ENCODE data around the gene ITGB1BP1. TPM values are rescaled to one million over a fixed set of nuclear protein-coding genes. Genes with fewer than 3 reads are reported as not detected.
A peak's percentile ranks its signal among the peaks of the same experiment; 100 is the strongest.

ITGB1BP1 gene
- total and polyA plus RNA-seq, 8 donors, result 71.5 to 89.2 (median 79.2) TPM

GRCh38 chr2:9390151-9390850 is 33.0 kb downstream of the ITGB1BP1 start:
- no peak for ATAC-seq
- H3K36me3 ChIP-seq, result peaks cover 0 to 24% of the 10 kb centered on the region in 2 donors
- TF ChIP-seq, protein P1, sequence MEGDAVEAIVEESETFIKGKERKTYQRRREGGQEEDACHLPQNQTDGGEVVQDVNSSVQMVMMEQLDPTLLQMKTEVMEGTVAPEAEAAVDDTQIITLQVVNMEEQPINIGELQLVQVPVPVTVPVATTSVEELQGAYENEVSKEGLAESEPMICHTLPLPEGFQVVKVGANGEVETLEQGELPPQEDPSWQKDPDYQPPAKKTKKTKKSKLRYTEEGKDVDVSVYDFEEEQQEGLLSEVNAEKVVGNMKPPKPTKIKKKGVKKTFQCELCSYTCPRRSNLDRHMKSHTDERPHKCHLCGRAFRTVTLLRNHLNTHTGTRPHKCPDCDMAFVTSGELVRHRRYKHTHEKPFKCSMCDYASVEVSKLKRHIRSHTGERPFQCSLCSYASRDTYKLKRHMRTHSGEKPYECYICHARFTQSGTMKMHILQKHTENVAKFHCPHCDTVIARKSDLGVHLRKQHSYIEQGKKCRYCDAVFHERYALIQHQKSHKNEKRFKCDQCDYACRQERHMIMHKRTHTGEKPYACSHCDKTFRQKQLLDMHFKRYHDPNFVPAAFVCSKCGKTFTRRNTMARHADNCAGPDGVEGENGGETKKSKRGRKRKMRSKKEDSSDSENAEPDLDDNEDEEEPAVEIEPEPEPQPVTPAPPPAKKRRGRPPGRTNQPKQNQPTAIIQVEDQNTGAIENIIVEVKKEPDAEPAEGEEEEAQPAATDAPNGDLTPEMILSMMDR (IDR thresholded peaks at IDR 0.05), result no peak

DNA sequence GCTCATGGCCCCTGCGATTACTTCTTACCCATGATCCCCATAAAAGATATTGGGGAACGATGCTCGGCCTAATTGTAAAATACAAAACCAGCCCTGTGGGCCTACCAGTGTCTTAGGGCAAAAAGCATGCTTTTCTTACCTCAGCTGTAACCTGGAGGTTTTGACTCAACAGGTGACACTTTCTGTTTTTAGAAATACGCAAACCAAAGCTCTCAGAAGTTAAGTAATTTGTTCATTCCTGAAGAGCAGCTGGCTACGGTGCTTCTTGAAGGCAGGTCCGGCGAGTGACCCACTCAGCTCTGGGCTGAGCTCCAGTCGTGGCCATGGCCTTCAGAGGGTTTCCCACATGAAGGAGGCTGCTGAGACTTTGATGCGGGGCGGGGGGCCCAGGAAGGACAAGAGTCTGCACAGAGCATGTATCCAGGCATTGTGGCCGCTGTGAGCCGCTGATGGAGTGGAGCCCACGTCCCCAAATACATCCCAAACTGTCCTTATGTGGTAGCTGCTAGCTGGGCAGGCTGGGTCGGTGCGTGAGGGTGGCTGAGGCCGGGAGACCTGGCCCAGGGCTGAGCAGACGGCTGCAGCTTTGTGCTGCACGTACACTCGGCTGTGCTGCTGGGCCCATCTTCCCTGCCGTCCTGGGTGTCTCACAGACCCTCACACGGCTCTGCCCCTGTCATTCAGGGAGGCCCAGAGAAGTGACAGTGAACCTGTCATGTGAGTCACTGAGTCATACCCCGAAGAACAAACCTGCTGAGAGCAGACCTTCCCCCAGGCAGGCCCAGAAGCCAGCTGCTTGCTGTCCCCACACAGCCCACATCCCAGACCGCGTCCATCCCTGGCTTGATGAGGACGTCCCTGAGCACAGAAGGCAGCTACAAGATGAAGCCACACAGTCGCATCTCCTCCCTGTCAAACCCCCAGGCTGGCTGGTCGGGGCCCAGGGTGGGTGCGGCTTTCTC is 34.1 kb downstream of the ITGB1BP1 start:
- intact Hi-C loops (cut with DNase I), result no loop called here
- Histone ChIP-seq H3K4me3 (no peak overlapping the region), H3K27ac (no peak overlapping the region), H3K4me1 (peaks cover 4 to 5% of the 10 kb centered on the region in 2 donors), H3K36me3 (peaks cover 0 to 27% of the 10 kb centered on the region in 2 donors), H3K9me3 (no peaks in the 10 kb centered on the region), H3K27me3 (no peaks in the 10 kb centered on the region)
- DNase-seq (peak in 1 of 4 donors; percentile 72), ATAC-seq (no peak)
- TF ChIP-seq, protein P1 (IDR thresholded peaks at IDR 0.05), result no peak

More at GRCh38 chr2:9390151-9390850, 33.0 kb downstream of the ITGB1BP1 start:
- no peak for DNase-seq
- Histone ChIP-seq H3K9me3 (no peaks in the 10 kb centered on the region), H3K4me1 (peaks cover 4 to 5% of the 10 kb centered on the region in 2 donors), H3K27ac (no peak overlapping the region), H3K4me3 (no peak overlapping the region), H3K27me3 (no peaks in the 10 kb centered on the region)
- intact Hi-C loops (cut with DNase I), result no loop called here

- TF ChIP-seq, protein P1 (IDR thresholded peaks at IDR 0.05), result no peak
- Histone ChIP-seq H3K4me3 (no peak overlapping the region), H3K4me1 (peaks cover 4 to 5% of the 10 kb centered on the region in 2 donors), H3K27me3 (no peaks in the 10 kb centered on the region), H3K27ac (no peak overlapping the region), H3K9me3 (no peaks in the 10 kb centered on the region), H3K36me3 (peaks cover 0 to 27% of the 10 kb centered on the region in 2 donors)
- intact Hi-C loops (cut with DNase I), result no loop called here
- no peak for ATAC-seq
- no peak for DNase-seq
Measured at GRCh38 chr2:9388199-9388681, 35.1 kb downstream of the ITGB1BP1 start.

- Histone ChIP-seq H3K9me3 (no peaks in the 10 kb centered on the region), H3K4me3 (no peak overlapping the region), H3K27me3 (no peaks in the 10 kb centered on the region), H3K36me3 (peaks cover 0 to 27% of the 10 kb centered on the region in 2 donors), H3K4me1 (peaks cover 4 to 5% of the 10 kb centered on the region in 2 donors), H3K27ac (no peak overlapping the region)
- TF ChIP-seq, protein P1 (IDR thresholded peaks at IDR 0.05), result no peak
- intact Hi-C loops (cut with DNase I), result no loop called here
- ATAC-seq (no peak), DNase-seq (no peak)
Measured at GRCh38 chr2:9385841-9386240, 37.5 kb downstream of the ITGB1BP1 start.

GRCh38 chr2:9384521-9384920 is 38.8 kb downstream of the ITGB1BP1 start:
- TF ChIP-seq, protein P1 (IDR thresholded peaks at IDR 0.05), result no peak
- H3K36me3 ChIP-seq, result peaks cover 0 to 16% of the 10 kb centered on the region in 2 donors

More at GRCh38 chr2:9384521-9384920, 38.8 kb downstream of the ITGB1BP1 start:
- no peak overlapping the region for H3K27ac ChIP-seq
- no peaks in the 10 kb centered on the region for H3K9me3 ChIP-seq
- no peaks in the 10 kb centered on the region for H3K27me3 ChIP-seq
- peaks cover 4 to 5% of the 10 kb centered on the region in 2 donors for H3K4me1 ChIP-seq
- DNase-seq, result no peak
- intact Hi-C loops (cut with DNase I), result no loop called here
- ATAC-seq, result no peak
- no peak overlapping the region for H3K4me3 ChIP-seq

Data from left lung (tissue), 10 donors.